PC-3 (cell line): Measurements from ENCODE around the gene DIP2C. TPM values are rescaled to one million over a fixed set of nuclear protein-coding genes. Genes with fewer than 3 reads are reported as not detected.

Experiments
- ATAC-seq: fragments of 200-7000 bp; cut with Tn5 transposase; 2 replicates; pipeline ENCODE4 v1.9.1; 2020; ENCODE audit warnings: mild to moderate bottlenecking, moderate library complexity
- BruUV-seq: library from RNA; stranded (reverse); fragments of 400-500 nt; replicated peaks from 2 replicates; lab custom pipeline; 2021; lab: Mats Ljungman, UMichigan
- CTCF ChIA-PET: fragments of 300-600 bp; sonication (Branson Sonifier 250); formaldehyde crosslinking; loops from one replicate; lab custom pipeline; 2022; ENCODE audit warnings: antibody characterized with exemption; lab: Charles Lee
- POLR2A ChIA-PET: fragments of 300-600 bp; sonication (Branson Sonifier 250); formaldehyde crosslinking; loops from one replicate; lab custom pipeline; 2022; ENCODE audit warnings: antibody characterized with exemption; ENCODE audit not compliant: unreplicated experiment; lab: Charles Lee
- DNase-seq: peaks from one replicate; pipeline ENCODE4 v3.0.0-alpha.2; 2015
- H2AFZ ChIP-seq: fragments of 300-600 bp; sonication (generic); 2 replicates; pipeline ENCODE4 v1.6.0; 2016; ENCODE audit warnings: antibody characterized with exemption, low read length
- H3F3A ChIP-seq: fragments of 300-600 bp; sonication (generic); one replicate; pipeline ENCODE4 v1.6.0; 2017; ENCODE audit warnings: antibody characterized with exemption, low read length, control low read depth, mild to moderate bottlenecking; ENCODE audit not compliant: unreplicated experiment
- H3K27ac ChIP-seq: fragments of 300-600 bp; sonication (generic); 2 replicates; pipeline ENCODE4 v1.5.1; 2016; ENCODE audit warnings: mild to moderate bottlenecking, low read length
- H3K27me3 ChIP-seq: fragments of 300-600 bp; sonication (generic); 2 replicates; pipeline ENCODE4 v1.6.1; 2016; ENCODE audit warnings: low read length, mixed read lengths
- H3K36me3 ChIP-seq: fragments of 300-600 bp; sonication (generic); 2 replicates; pipeline ENCODE4 v1.6.1; 2016; ENCODE audit warnings: low read depth, mixed run types, low read length, mixed read lengths
- H3K4me1 ChIP-seq: fragments of 300-600 bp; sonication (generic); 2 replicates; pipeline ENCODE4 v1.5.1; 2016; ENCODE audit warnings: low read length; ENCODE audit not compliant: insufficient read depth
- H3K4me2 ChIP-seq: fragments of 300-600 bp; sonication (generic); 2 replicates; pipeline ENCODE4 v1.6.0; 2016; ENCODE audit warnings: low read length
- H3K4me3 ChIP-seq: fragments of 300-600 bp; sonication (generic); 2 replicates; pipeline ENCODE4 v1.5.1; 2016; ENCODE audit warnings: mild to moderate bottlenecking, low read length, mixed read lengths
- H3K79me2 ChIP-seq: fragments of 300-600 bp; sonication (generic); 2 replicates; pipeline ENCODE4 v1.6.1; 2017; ENCODE audit warnings: low read length, mixed read lengths
- H3K9ac ChIP-seq: fragments of 300-600 bp; sonication (generic); 2 replicates; pipeline ENCODE4 v1.6.0; 2016; ENCODE audit warnings: mild to moderate bottlenecking, low read length
- H3K9me2 ChIP-seq: fragments of 300-600 bp; sonication (generic); replicated peaks from 2 replicates; pipeline ENCODE4 v1.6.1; 2016; ENCODE audit warnings: mixed run types, low read length, mixed read lengths
- H3K9me3 ChIP-seq: fragments of 300-600 bp; sonication (generic); 2 replicates; pipeline ENCODE4 v1.6.1; 2016; ENCODE audit warnings: low read length, mixed read lengths
- H4K20me1 ChIP-seq: fragments of 300-600 bp; sonication (generic); 2 replicates; pipeline ENCODE4 v1.6.1; 2016; ENCODE audit warnings: low read length, mixed read lengths
- EZH2 ChIP-seq: fragments of 300-600 bp; sonication (generic); IDR thresholded peaks from one replicate; pipeline ENCODE4 v1.6.1; 2017; ENCODE audit warnings: antibody characterized with exemption, mild to moderate bottlenecking, low read length; ENCODE audit not compliant: unreplicated experiment
- EZH2phosphoT487 ChIP-seq: fragments of 300-600 bp; sonication (generic); IDR thresholded peaks from 2 replicates; pipeline ENCODE4 v1.6.1; 2018; ENCODE audit warnings: mild to moderate bottlenecking, antibody characterized with exemption, low read length, borderline replicate concordance
- intact Hi-C: fragments of 100-400 bp; cut with micrococcal nuclease; formaldehyde crosslinking; loops from 2 replicates; pipeline ENCODE4 v1.9.0; 2023
- total RNA-seq: library from RNA; depleted of rRNA; stranded (reverse); fragments of >200 nt; gene quantifications from 2 replicates; pipeline ENCODE4 v1.2.3, GENCODE V29; 2014
- TF ChIP-seq, protein P1 (sequence below): fragments of 300-600 bp; sonication (generic); conservative IDR thresholded peaks from 2 replicates; pipeline ENCODE4 v1.5.1; 2017; ENCODE audit warnings: antibody characterized with exemption, low read depth, mild to moderate bottlenecking, low read length

DIP2C gene
- total RNA-seq, 1 experiment from 2014 or later: 3.1 TPM

DNA sequence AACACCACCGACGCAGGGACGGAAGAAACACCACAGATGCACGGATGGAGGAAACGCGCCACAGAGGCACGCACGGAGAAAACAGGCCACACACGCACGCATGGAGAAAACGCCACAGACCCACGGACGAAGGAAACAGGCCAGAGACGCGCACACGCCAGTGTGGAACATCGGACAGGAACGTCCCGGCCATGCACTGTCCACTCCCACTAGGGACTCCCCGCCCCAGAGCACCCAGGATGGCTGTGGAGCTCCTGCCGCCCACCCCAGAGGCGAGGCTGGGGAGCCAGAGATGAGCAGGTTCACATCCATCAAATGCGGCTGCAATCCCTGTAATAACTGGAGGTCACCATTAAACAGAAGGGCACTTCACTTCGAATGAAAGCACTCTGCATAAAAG lies 17.3 kb downstream of the DIP2C start:
- Histone ChIP-seq H3K9ac (no peak overlapping the region), H3K27me3 (no peaks in the 10 kb centered on the region), H3K4me1 (no peaks in the 10 kb centered on the region), H3K9me3 (no peaks in the 10 kb centered on the region), H4K20me1 (no peaks in the 10 kb centered on the region), H3K9me2 (no peaks in the 10 kb centered on the region), H2AFZ (no peak overlapping the region), H3K79me2 (peaks cover 15% of the 10 kb centered on the region), H3F3A (no peaks in the 10 kb centered on the region), H3K4me3 (no peak overlapping the region), H3K27ac (no peak overlapping the region), H3K4me2 (no peak overlapping the region), H3K36me3 (no peaks in the 10 kb centered on the region)
- TF ChIP-seq EZH2 (no peak), EZH2phosphoT487 (no peak)
- TF ChIP-seq, protein P1, sequence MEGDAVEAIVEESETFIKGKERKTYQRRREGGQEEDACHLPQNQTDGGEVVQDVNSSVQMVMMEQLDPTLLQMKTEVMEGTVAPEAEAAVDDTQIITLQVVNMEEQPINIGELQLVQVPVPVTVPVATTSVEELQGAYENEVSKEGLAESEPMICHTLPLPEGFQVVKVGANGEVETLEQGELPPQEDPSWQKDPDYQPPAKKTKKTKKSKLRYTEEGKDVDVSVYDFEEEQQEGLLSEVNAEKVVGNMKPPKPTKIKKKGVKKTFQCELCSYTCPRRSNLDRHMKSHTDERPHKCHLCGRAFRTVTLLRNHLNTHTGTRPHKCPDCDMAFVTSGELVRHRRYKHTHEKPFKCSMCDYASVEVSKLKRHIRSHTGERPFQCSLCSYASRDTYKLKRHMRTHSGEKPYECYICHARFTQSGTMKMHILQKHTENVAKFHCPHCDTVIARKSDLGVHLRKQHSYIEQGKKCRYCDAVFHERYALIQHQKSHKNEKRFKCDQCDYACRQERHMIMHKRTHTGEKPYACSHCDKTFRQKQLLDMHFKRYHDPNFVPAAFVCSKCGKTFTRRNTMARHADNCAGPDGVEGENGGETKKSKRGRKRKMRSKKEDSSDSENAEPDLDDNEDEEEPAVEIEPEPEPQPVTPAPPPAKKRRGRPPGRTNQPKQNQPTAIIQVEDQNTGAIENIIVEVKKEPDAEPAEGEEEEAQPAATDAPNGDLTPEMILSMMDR: no peak
- ATAC-seq (no peak), DNase-seq (no peak)
- BruUV-seq: no TSS peak
- intact Hi-C loops: no loop called here
- CTCF ChIA-PET: no interaction called here
- POLR2A ChIA-PET: no interaction called here

DNA sequence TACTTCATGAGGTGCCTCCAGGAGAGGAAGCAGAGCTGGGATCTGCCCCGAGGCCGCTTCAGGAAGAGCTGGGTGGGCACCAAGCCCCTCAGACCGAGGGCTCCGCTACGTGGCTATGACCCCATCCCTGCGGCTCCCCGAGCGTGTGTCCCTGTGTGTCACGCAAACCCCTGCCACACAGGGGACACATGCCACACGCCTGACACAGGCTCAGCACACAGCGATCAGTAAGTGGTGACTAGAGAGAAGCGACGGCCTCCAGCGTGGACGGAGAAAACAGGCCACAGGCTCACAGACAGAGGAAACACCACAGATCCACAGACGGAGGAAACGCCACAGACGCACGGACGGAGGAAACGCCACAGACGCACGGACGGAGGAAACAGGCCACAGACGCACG lies 18.5 kb downstream of the DIP2C start:
- Histone ChIP-seq H3F3A (no peaks in the 10 kb centered on the region), H2AFZ (no peak overlapping the region), H3K27me3 (no peaks in the 10 kb centered on the region), H3K9ac (no peak overlapping the region), H4K20me1 (no peaks in the 10 kb centered on the region), H3K9me3 (no peaks in the 10 kb centered on the region), H3K4me3 (no peak overlapping the region), H3K36me3 (no peaks in the 10 kb centered on the region), H3K79me2 (peaks cover 15% of the 10 kb centered on the region), H3K4me1 (no peaks in the 10 kb centered on the region), H3K27ac (no peak overlapping the region), H3K4me2 (no peak overlapping the region), H3K9me2 (no peaks in the 10 kb centered on the region)
- TF ChIP-seq EZH2phosphoT487: no peak
- TF ChIP-seq EZH2: no peak
- no TSS peak for BruUV-seq
- ChIA-PET CTCF (no interaction called here), POLR2A (no interaction called here)
- no peak for DNase-seq
- intact Hi-C loops: no loop called here
- no peak for ATAC-seq

DNA sequence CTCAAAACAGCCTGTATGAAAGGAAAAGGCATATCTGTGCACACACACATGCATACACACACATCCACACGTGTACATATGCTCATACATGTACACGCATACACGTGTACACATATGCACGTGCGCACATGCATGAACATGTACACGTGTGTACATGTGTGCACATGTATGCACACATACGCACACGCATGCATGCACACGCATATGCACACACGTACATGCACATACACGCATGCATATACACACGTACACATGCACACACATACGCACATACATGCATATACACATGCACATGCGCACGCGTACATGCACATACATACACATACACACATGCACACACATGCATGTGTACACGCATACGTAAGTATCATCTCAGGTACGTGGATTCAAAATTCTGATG lies 19.4 kb downstream of the DIP2C start:
- POLR2A ChIA-PET: no interaction called here
- no TSS peak for BruUV-seq

More for the DNA sequence above, 19.4 kb downstream of the DIP2C start:
- TF ChIP-seq, protein P1: no peak
- TF ChIP-seq EZH2 (no peak), EZH2phosphoT487 (no peak)
- peaks cover 15% of the 10 kb centered on the region for H3K79me2 ChIP-seq
- H3F3A ChIP-seq: no peaks in the 10 kb centered on the region
- no peak overlapping the region for H3K9ac ChIP-seq
- no peak for ATAC-seq
- H3K4me1 ChIP-seq: no peaks in the 10 kb centered on the region
- H3K9me2 ChIP-seq: no peaks in the 10 kb centered on the region
- H3K4me3 ChIP-seq: no peak overlapping the region
- intact Hi-C loops: no loop called here
- no peak for DNase-seq
- no peak overlapping the region for H3K27ac ChIP-seq
- no peaks in the 10 kb centered on the region for H4K20me1 ChIP-seq
- no peaks in the 10 kb centered on the region for H3K27me3 ChIP-seq
- no peak overlapping the region for H2AFZ ChIP-seq
- H3K36me3 ChIP-seq: no peaks in the 10 kb centered on the region
- no peaks in the 10 kb centered on the region for H3K9me3 ChIP-seq
- CTCF ChIA-PET: no interaction called here
- H3K4me2 ChIP-seq: no peak overlapping the region
